Liver (tissue), 9 donors: ENCODE results near the gene MGRN1. TPM values are rescaled to one million over a fixed set of nuclear protein-coding genes. Genes with fewer than 3 reads are reported as not detected.

Experiments used
- DNase-seq: peaks from one replicate; pipeline ENCODE4 v3.0.0-alpha.2; 2017; ENCODE audit warnings: low spot score
- H3K27ac ChIP-seq, 2 donors: one replicate each; pipeline ENCODE4 v1.7.0; 2013; ENCODE audit warnings: inconsistent platforms in 2 of 2, low read length in 2 of 2, control low read depth in 1 of 2, low read depth in 1 of 2, mild to moderate bottlenecking in 1 of 2
- H3K27me3 ChIP-seq, 4 donors: one replicate each; pipeline versions ENCODE4 v1.6.1 to v1.7.0; 2013; ENCODE audit warnings: low read length in 3 of 4, inconsistent platforms in 1 of 4, mild to moderate bottlenecking in 1 of 4, moderate library complexity in 1 of 4; ENCODE audit not compliant: control insufficient read depth in 4 of 4, insufficient read depth in 4 of 4
- H3K36me3 ChIP-seq, 4 donors: one replicate each; pipeline versions ENCODE4 v1.6.1 to v1.7.0; 2013; ENCODE audit warnings: low read length in 3 of 4, mild to moderate bottlenecking in 3 of 4, low read depth in 1 of 4, moderate library complexity in 1 of 4; ENCODE audit not compliant: control insufficient read depth in 4 of 4, insufficient read depth in 3 of 4
- H3K4me1 ChIP-seq, 4 donors: one replicate each; pipeline versions ENCODE4 v1.6.1 to v1.7.0; 2013; ENCODE audit warnings: low read length in 3 of 4, mild to moderate bottlenecking in 3 of 4, moderate library complexity in 1 of 4; ENCODE audit not compliant: control insufficient read depth in 4 of 4, insufficient read depth in 4 of 4
- H3K4me3 ChIP-seq, 3 donors: one replicate each; pipeline versions ENCODE4 v1.6.1 to v1.7.0; 2013; ENCODE audit warnings: low read length in 3 of 3, control low read depth in 1 of 3, low read depth in 1 of 3, mild to moderate bottlenecking in 1 of 3
- H3K9ac ChIP-seq, 2 donors: one replicate each; pipeline ENCODE4 v1.7.0; 2013; ENCODE audit warnings: low read length in 2 of 2, mild to moderate bottlenecking in 2 of 2, moderate library complexity in 2 of 2, control low read depth in 1 of 2, low read depth in 1 of 2
- H3K9me3 ChIP-seq, 4 donors: one replicate each; pipeline versions ENCODE4 v1.6.1 to v1.7.0; 2013; ENCODE audit warnings: low read length in 3 of 4; ENCODE audit not compliant: control insufficient read depth in 4 of 4
- CTCF ChIP-seq: fragments of 150-350 bp; IDR thresholded peaks from 2 replicates; pipeline ENCODE4 v1.5.1; 2017; ENCODE audit warnings: improper control_type of control experiment, low read depth, low read length; ENCODE audit not compliant: missing input control
- EGR1 ChIP-seq, 2 donors: IDR thresholded peaks; 2 replicates each; pipeline ENCODE4 v1.6.1; 2016 to 2018; ENCODE audit warnings: antibody characterized with exemption in 2 of 2, low read depth in 2 of 2
- FOXA1 ChIP-seq: IDR thresholded peaks from 2 replicates; pipeline ENCODE4 v1.6.1; 2016; ENCODE audit warnings: antibody characterized with exemption
- FOXA2 ChIP-seq: IDR thresholded peaks from 2 replicates; pipeline ENCODE4 v1.6.1; 2016; ENCODE audit warnings: antibody characterized with exemption
- GABPA ChIP-seq, 2 donors: IDR thresholded peaks in 1 of 2; conservative IDR thresholded peaks in 1 of 2; 2 replicates each; pipeline ENCODE4 v1.6.1; 2016; ENCODE audit warnings: antibody characterized with exemption in 2 of 2, mild to moderate bottlenecking in 1 of 2, moderate library complexity in 1 of 2
- HNF4A ChIP-seq, 2 donors: conservative IDR thresholded peaks; 2 replicates each; pipeline ENCODE4 v1.6.1; 2016; ENCODE audit warnings: antibody characterized with exemption in 2 of 2, mild to moderate bottlenecking in 2 of 2
- HNF4G ChIP-seq: IDR thresholded peaks from 2 replicates; pipeline ENCODE4 v1.6.1; 2016; ENCODE audit warnings: antibody characterized with exemption
- JUND ChIP-seq, 2 donors: IDR thresholded peaks; 2 replicates each; pipeline ENCODE4 v1.6.1; 2016; ENCODE audit warnings: antibody characterized with exemption in 2 of 2
- NR2F2 ChIP-seq: IDR thresholded peaks from 2 replicates; pipeline ENCODE4 v1.6.1; 2016; ENCODE audit warnings: antibody characterized with exemption
- RAD21 ChIP-seq, 2 donors: IDR thresholded peaks; 2 replicates each; pipeline ENCODE4 v1.6.1; 2016; ENCODE audit warnings: antibody characterized with exemption in 2 of 2, mild to moderate bottlenecking in 2 of 2
- REST ChIP-seq: IDR thresholded peaks from 2 replicates; pipeline ENCODE4 v1.6.1; 2016; ENCODE audit warnings: antibody characterized with exemption, mild to moderate bottlenecking
- RXRA ChIP-seq, 2 donors: IDR thresholded peaks; 2 replicates each; pipeline ENCODE4 v1.6.1; 2017 to 2018; ENCODE audit warnings: antibody characterized with exemption in 2 of 2, mild to moderate bottlenecking in 1 of 2
- SP1 ChIP-seq: IDR thresholded peaks from 2 replicates; pipeline ENCODE4 v1.6.1; 2018; ENCODE audit warnings: antibody characterized with exemption, mild to moderate bottlenecking
- TAF1 ChIP-seq: conservative IDR thresholded peaks from 2 replicates; pipeline ENCODE4 v1.6.1; 2016; ENCODE audit warnings: antibody characterized with exemption, mild to moderate bottlenecking
- YY1 ChIP-seq: IDR thresholded peaks from 2 replicates; pipeline ENCODE4 v1.6.1; 2016; ENCODE audit warnings: antibody characterized with exemption, mild to moderate bottlenecking
- ZBTB33 ChIP-seq: IDR thresholded peaks from 2 replicates; pipeline ENCODE4 v1.6.1; 2016; ENCODE audit warnings: antibody characterized with exemption
- WGBS: extraction: QIAGEN DNeasy Blood & Tissue Kit; methylation state at CpG from one replicate; pipeline ENCODE4 v1.1.7; 2013; 5-methylcytosine and 5-hydroxymethylcytosine counted together
- polyA plus RNA-seq, 2 donors: library from polyadenylated mRNA; stranded (reverse) in 1 of 2; unstranded in 1 of 2; fragments of 200-250 nt in 1 of 2; fragments of >200 nt in 1 of 2; fragmentation: Nextera tagmentation in 1 of 2; extraction: Ambion mirVana in 1 of 2; gene quantifications; one replicate each; pipeline versions ENCODE4 v1.2.1 to v1.2.3, GENCODE V29; 2013 to 2015
- total RNA-seq, 2 donors: library from RNA; depleted of rRNA; stranded (reverse); fragments of >200 nt; gene quantifications; one replicate each; pipeline ENCODE4 v1.2.3, GENCODE V29; 2014
- TF ChIP-seq, protein P1 (sequence below): IDR thresholded peaks from 2 replicates; pipeline ENCODE4 v1.6.1; 2016; ENCODE audit warnings: antibody characterized with exemption
- TF ChIP-seq, protein P2 (sequence below): IDR thresholded peaks from 2 replicates; pipeline ENCODE4 v1.6.1; 2016; ENCODE audit warnings: antibody characterized with exemption
- donor health status: healthy.
- donor health status: healthy.
- donor health status: healthy.
- donor health status: healthy.
- donor health status: healthy.

Gene MGRN1
- total and polyA plus RNA-seq, 4 donors = 15.9 to 35.7 (median 25.9) TPM

DNA sequence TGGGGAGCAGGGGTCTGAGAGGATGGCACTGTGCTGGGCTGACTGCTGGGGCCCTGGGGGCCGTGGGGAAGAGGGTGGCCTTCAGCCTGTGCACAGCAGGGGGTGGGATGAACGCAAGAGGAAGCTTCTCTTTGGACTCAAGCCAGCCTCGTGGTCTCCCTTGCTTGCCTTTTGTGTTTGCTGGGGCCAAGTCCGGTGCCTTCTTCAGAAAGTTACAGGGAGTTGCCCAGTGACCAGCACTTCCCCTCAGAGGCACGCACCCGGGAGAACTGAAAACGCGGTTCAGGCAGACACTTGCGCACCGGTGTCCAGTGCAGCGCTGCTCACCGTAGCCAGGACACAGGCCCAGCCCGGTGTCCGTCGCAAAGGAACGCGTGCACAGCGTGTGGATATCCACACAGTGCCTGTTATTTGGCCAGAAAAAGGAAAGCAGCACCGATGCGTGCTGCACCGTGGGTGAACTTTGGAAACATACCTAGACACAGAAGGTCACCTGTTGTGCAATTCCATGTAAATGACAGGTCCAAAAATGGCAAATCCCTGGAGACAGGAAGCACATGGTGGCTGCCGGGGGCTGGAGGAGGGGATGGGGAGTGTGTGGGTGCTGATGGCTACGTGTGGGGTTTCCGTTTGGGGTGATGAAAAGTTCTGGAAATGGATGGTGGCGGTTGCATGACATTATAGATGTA is 39.3 kb downstream of the MGRN1 start:
- H3K9me3 ChIP-seq = no peaks in the 10 kb centered on the region
- peak overlapping the region; percentile 95 to 96 for H3K27ac ChIP-seq
- DNase-seq = peak; percentile 54
- no peaks in the 10 kb centered on the region for H3K27me3 ChIP-seq
- H3K4me1 ChIP-seq = peaks cover 18 to 59% (median 40%) of the 10 kb centered on the region in 4 donors
- no peak overlapping the region for H3K4me3 ChIP-seq
- H3K9ac ChIP-seq = peak overlapping the region; percentile 44 to 74
- peaks cover 0 to 15% (median 10%) of the 10 kb centered on the region in 4 donors for H3K36me3 ChIP-seq
- WGBS = 20% methylated on average over 25 of the region's 25 CpGs
- TF ChIP-seq CTCF (no peak), RXRA (IDR thresholded peaks at IDR 0.05) (peak; percentile 94 to 95), SP1 (peak; percentile 91), YY1 (peak; percentile 89), NR2F2 (no peak), JUND (IDR thresholded peaks at IDR 0.05) (peak in 1 of 2 donors; percentile 35), GABPA (IDR thresholded peaks at IDR 0.05 in 1 of 2, conservative IDR thresholded peaks at IDR 0.05 in 1 of 2) (peak in 1 of 2 donors; percentile 60), HNF4G (peak; percentile 69), FOXA1 (no peak), ZBTB33 (no peak), EGR1 (IDR thresholded peaks at IDR 0.05; ENCODE audit: low read depth in 2 of 2) (peak in 1 of 2 donors; percentile 80), HNF4A (conservative IDR thresholded peaks at IDR 0.05) (peak; percentile 69 to 89), TAF1 (no peak), RAD21 (IDR thresholded peaks at IDR 0.05) (peak in 1 of 2 donors; percentile 44), FOXA2 (no peak), REST (peak; percentile 34)
- TF ChIP-seq, protein P1, sequence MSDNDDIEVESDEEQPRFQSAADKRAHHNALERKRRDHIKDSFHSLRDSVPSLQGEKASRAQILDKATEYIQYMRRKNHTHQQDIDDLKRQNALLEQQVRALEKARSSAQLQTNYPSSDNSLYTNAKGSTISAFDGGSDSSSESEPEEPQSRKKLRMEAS = peak; percentile 96
- TF ChIP-seq, protein P2, sequence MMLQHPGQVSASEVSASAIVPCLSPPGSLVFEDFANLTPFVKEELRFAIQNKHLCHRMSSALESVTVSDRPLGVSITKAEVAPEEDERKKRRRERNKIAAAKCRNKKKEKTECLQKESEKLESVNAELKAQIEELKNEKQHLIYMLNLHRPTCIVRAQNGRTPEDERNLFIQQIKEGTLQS = no peak
